ENCODE measurements around the gene PTPRD.

PTPRD gene

GRCh38 chr9:8677741-8678140 lies 1935.1 kb downstream of the PTPRD start:
- no peak overlapping the region for H3K4me3 ChIP-seq (ENCODE audit: low read length)
- no peak for TF ChIP-seq ZNF274 (IDR thresholded peaks at IDR 0.05; ENCODE audit: low read depth, low read length)

- H3K4me3 ChIP-seq (ENCODE audit: low read length): no peak overlapping the region
- TF ChIP-seq ZNF274 (IDR thresholded peaks at IDR 0.05; ENCODE audit: low read depth, low read length): no peak
These were observed 1938.3 kb downstream of the PTPRD start for GRCh38 chr9:8674536-8674935.

GRCh38 chr9:8673830-8674229 lies 1939.0 kb downstream of the PTPRD start:
- H3K4me3 ChIP-seq (ENCODE audit: low read length): no peak overlapping the region
- TF ChIP-seq ZNF274 (IDR thresholded peaks at IDR 0.05; ENCODE audit: low read depth, low read length): no peak

GRCh38 chr9:8670751-8671150 lies 1942.1 kb downstream of the PTPRD start:
- no peak for TF ChIP-seq ZNF274 (IDR thresholded peaks at IDR 0.05; ENCODE audit: low read depth, low read length)
- H3K4me3 ChIP-seq (ENCODE audit: low read length): no peak overlapping the region

GRCh38 chr9:8668751-8669150 lies 1944.1 kb downstream of the PTPRD start:
- no peak overlapping the region for H3K4me3 ChIP-seq (ENCODE audit: low read length)
- TF ChIP-seq ZNF274 (IDR thresholded peaks at IDR 0.05; ENCODE audit: low read depth, low read length): no peak

GRCh38 chr9:8668231-8668630 lies 1944.6 kb downstream of the PTPRD start:
- no peak for TF ChIP-seq ZNF274 (IDR thresholded peaks at IDR 0.05; ENCODE audit: low read depth, low read length)
- H3K4me3 ChIP-seq (ENCODE audit: low read length): no peak overlapping the region

- H3K4me3 ChIP-seq (ENCODE audit: low read length): no peak overlapping the region
- no peak for TF ChIP-seq ZNF274 (IDR thresholded peaks at IDR 0.05; ENCODE audit: low read depth, low read length)
These were observed 1946.7 kb downstream of the PTPRD start for GRCh38 chr9:8666060-8666459.

GRCh38 chr9:8660383-8660782 lies 1952.4 kb downstream of the PTPRD start:
- no peak for TF ChIP-seq ZNF274 (IDR thresholded peaks at IDR 0.05; ENCODE audit: low read depth, low read length)
- H3K4me3 ChIP-seq (ENCODE audit: low read length): no peak overlapping the region

GRCh38 chr9:8659108-8659507 lies 1953.7 kb downstream of the PTPRD start:
- TF ChIP-seq ZNF274 (IDR thresholded peaks at IDR 0.05; ENCODE audit: low read depth, low read length): no peak
- H3K4me3 ChIP-seq (ENCODE audit: low read length): no peak overlapping the region

- no peak overlapping the region for H3K4me3 ChIP-seq (ENCODE audit: low read length)
- TF ChIP-seq ZNF274 (IDR thresholded peaks at IDR 0.05; ENCODE audit: low read depth, low read length): no peak
These were observed 1957.7 kb downstream of the PTPRD start for GRCh38 chr9:8655071-8655470.

GRCh38 chr9:8653855-8654254 lies 1958.9 kb downstream of the PTPRD start:
- no peak overlapping the region for H3K4me3 ChIP-seq (ENCODE audit: low read length)
- TF ChIP-seq ZNF274 (IDR thresholded peaks at IDR 0.05; ENCODE audit: low read depth, low read length): no peak

- no peak overlapping the region for H3K4me3 ChIP-seq (ENCODE audit: low read length)
- TF ChIP-seq ZNF274 (IDR thresholded peaks at IDR 0.05; ENCODE audit: low read depth, low read length): no peak
These were observed 1959.7 kb downstream of the PTPRD start for GRCh38 chr9:8653111-8653510.

GRCh38 chr9:8652255-8652654 lies 1960.5 kb downstream of the PTPRD start:
- no peak for TF ChIP-seq ZNF274 (IDR thresholded peaks at IDR 0.05; ENCODE audit: low read depth, low read length)
- no peak overlapping the region for H3K4me3 ChIP-seq (ENCODE audit: low read length)

GRCh38 chr9:8651846-8652215 lies 1961.0 kb downstream of the PTPRD start:
- TF ChIP-seq ZNF274 (IDR thresholded peaks at IDR 0.05; ENCODE audit: low read depth, low read length): no peak
- H3K4me3 ChIP-seq (ENCODE audit: low read length): no peak overlapping the region

GRCh38 chr9:8651070-8651845 lies 1961.5 kb downstream of the PTPRD start:
- TF ChIP-seq ZNF274 (IDR thresholded peaks at IDR 0.05; ENCODE audit: low read depth, low read length): no peak
- no peak overlapping the region for H3K4me3 ChIP-seq (ENCODE audit: low read length)

GRCh38 chr9:8649807-8650206 lies 1963.0 kb downstream of the PTPRD start:
- no peak for TF ChIP-seq ZNF274 (IDR thresholded peaks at IDR 0.05; ENCODE audit: low read depth, low read length)
- H3K4me3 ChIP-seq (ENCODE audit: low read length): no peak overlapping the region

All from GM08714 (cell line).